ENCODE data around the gene PRKG1.

Gene PRKG1

DNA sequence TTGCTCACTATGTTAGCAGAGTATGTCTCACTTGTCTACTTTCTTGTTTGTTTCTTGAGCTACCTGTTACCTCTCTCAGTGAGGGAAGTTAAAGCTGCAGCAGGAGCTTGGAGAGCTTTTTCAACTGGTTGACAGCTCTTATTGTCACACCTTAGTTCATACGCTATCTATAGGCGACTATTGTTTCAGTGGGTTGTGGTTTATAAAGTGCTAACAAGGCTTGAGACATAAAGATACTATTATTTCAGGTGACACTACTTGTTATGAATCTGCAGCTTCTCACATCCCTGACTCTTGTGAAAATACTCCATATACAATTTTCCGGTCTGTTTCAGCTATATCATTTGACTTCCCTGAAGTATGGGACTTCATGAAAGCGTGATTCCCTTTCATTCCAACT lies 457.8 kb downstream of the PRKG1 start:
- TF ChIP-seq POLR2AphosphoS5 (IDR thresholded peaks at IDR 0.05; ENCODE audit: low read depth, low read length) (no peak), FOXP2 (optimal IDR thresholded peaks at IDR 0.05; ENCODE audit: borderline replicate concordance, extremely low read depth, extremely low read length, insufficient read depth) (no peak), SIN3A (IDR thresholded peaks at IDR 0.05; ENCODE audit: borderline replicate concordance, insufficient read depth, low read length) (no peak), TAF1 (IDR thresholded peaks at IDR 0.05; ENCODE audit: borderline replicate concordance, insufficient read depth, low read length) (no peak)
- TF ChIP-seq, protein P1, sequence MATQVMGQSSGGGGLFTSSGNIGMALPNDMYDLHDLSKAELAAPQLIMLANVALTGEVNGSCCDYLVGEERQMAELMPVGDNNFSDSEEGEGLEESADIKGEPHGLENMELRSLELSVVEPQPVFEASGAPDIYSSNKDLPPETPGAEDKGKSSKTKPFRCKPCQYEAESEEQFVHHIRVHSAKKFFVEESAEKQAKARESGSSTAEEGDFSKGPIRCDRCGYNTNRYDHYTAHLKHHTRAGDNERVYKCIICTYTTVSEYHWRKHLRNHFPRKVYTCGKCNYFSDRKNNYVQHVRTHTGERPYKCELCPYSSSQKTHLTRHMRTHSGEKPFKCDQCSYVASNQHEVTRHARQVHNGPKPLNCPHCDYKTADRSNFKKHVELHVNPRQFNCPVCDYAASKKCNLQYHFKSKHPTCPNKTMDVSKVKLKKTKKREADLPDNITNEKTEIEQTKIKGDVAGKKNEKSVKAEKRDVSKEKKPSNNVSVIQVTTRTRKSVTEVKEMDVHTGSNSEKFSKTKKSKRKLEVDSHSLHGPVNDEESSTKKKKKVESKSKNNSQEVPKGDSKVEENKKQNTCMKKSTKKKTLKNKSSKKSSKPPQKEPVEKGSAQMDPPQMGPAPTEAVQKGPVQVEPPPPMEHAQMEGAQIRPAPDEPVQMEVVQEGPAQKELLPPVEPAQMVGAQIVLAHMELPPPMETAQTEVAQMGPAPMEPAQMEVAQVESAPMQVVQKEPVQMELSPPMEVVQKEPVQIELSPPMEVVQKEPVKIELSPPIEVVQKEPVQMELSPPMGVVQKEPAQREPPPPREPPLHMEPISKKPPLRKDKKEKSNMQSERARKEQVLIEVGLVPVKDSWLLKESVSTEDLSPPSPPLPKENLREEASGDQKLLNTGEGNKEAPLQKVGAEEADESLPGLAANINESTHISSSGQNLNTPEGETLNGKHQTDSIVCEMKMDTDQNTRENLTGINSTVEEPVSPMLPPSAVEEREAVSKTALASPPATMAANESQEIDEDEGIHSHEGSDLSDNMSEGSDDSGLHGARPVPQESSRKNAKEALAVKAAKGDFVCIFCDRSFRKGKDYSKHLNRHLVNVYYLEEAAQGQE (IDR thresholded peaks at IDR 0.05; ENCODE audit: insufficient read depth in 1 of 2, low read depth in 2 of 2, low read length in 2 of 2): no peak

DNA sequence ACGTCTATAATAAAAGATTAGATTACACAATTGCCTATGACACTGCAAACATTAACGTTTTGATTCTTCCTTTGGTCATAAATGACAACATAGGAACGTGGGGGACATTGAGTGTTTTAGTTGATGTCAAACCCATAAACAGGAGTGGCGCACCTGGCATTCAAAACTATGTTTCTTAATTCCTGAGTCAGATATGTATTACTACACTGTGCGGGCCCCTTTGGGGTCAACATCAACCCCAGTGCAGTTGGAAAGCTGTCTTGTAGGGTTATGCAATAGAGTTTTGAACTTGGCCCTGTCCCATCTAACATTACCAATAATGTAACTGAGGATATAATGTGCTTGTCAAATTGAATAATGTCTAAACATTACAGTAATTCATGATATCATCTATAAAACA lies 468.6 kb downstream of the PRKG1 start:
- TF ChIP-seq, protein P1 (IDR thresholded peaks at IDR 0.05; ENCODE audit: insufficient read depth in 1 of 2, low read depth in 2 of 2, low read length in 2 of 2): no peak
- TF ChIP-seq POLR2AphosphoS5 (IDR thresholded peaks at IDR 0.05; ENCODE audit: low read depth, low read length): no peak
- no peak for TF ChIP-seq FOXP2 (optimal IDR thresholded peaks at IDR 0.05; ENCODE audit: borderline replicate concordance, extremely low read depth, extremely low read length, insufficient read depth)

DNA sequence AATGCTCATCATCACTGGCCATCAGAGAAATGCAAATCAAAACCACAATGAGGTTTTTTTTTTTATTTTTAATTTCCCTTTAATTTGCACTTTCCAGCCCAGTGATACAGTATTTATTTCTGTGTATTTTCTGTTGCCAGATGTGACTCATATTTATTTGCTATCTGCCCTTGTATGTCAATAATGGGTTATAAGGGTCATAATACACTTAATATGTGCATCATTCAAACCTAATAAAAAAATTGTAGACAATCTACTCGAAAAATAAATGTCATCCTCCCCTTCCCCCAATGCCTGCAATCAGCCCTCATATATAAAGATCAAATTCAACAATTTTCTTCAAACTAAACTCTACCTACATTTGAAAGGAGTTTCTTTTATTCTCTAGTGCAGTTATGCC lies 470.6 kb downstream of the PRKG1 start:
- no peak for TF ChIP-seq POLR2AphosphoS5 (IDR thresholded peaks at IDR 0.05; ENCODE audit: low read depth, low read length)
- TF ChIP-seq, protein P1 (IDR thresholded peaks at IDR 0.05; ENCODE audit: insufficient read depth in 1 of 2, low read depth in 2 of 2, low read length in 2 of 2): no peak
- TF ChIP-seq TAF1 (IDR thresholded peaks at IDR 0.05; ENCODE audit: borderline replicate concordance, insufficient read depth, low read length): no peak
- TF ChIP-seq FOXP2 (optimal IDR thresholded peaks at IDR 0.05; ENCODE audit: borderline replicate concordance, extremely low read depth, extremely low read length, insufficient read depth): no peak
- TF ChIP-seq SIN3A (IDR thresholded peaks at IDR 0.05; ENCODE audit: borderline replicate concordance, insufficient read depth, low read length): no peak

DNA sequence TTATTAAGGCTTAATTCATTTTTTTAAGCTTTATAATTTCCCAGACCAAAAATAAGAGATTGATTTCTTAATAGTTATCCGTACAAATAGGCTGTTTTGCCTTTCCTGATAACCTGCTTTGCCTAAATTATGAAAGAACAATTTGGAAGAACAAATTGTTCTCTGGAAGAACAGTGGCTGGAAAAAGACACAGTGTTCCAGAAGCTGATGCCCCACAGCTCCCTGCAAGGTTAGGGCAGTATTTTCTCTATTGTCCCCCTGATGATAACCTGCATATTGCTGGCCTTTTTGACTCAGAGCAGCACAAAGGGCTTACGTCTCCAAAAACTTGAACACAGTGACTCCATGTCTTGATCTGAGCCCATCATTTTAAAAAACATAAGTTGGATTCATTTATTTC lies 473.7 kb downstream of the PRKG1 start:
- TF ChIP-seq, protein P1 (IDR thresholded peaks at IDR 0.05; ENCODE audit: insufficient read depth in 1 of 2, low read depth in 2 of 2, low read length in 2 of 2): no peak
- TF ChIP-seq FOXP2 (optimal IDR thresholded peaks at IDR 0.05; ENCODE audit: borderline replicate concordance, extremely low read depth, extremely low read length, insufficient read depth) (no peak), POLR2AphosphoS5 (IDR thresholded peaks at IDR 0.05; ENCODE audit: low read depth, low read length) (no peak), TAF1 (IDR thresholded peaks at IDR 0.05; ENCODE audit: borderline replicate concordance, insufficient read depth, low read length) (no peak), SIN3A (IDR thresholded peaks at IDR 0.05; ENCODE audit: borderline replicate concordance, insufficient read depth, low read length) (no peak)

DNA sequence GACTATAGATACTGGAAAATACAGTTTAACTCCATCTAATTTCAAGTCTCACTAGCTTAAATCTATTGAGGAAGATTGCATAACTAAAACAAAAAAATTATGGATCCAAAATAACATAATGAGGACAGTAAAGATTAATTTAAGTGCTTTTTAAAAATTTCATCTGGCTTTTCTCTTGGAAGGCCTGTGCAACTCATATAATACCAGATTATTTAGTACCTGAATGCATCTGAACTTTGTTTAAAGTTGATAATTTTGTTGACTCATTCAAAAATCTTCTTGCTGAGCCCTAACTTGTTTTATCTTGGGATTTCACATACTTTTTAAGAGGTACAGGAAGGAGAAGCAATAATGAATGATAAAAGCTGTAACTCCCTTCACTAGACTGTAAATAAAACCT lies 478.6 kb downstream of the PRKG1 start:
- TF ChIP-seq, protein P1 (IDR thresholded peaks at IDR 0.05; ENCODE audit: insufficient read depth in 1 of 2, low read depth in 2 of 2, low read length in 2 of 2): no peak
- TF ChIP-seq SIN3A (IDR thresholded peaks at IDR 0.05; ENCODE audit: borderline replicate concordance, insufficient read depth, low read length): no peak
- no peak for TF ChIP-seq FOXP2 (optimal IDR thresholded peaks at IDR 0.05; ENCODE audit: borderline replicate concordance, extremely low read depth, extremely low read length, insufficient read depth)
- TF ChIP-seq TAF1 (IDR thresholded peaks at IDR 0.05; ENCODE audit: borderline replicate concordance, insufficient read depth, low read length): no peak
- TF ChIP-seq POLR2AphosphoS5 (IDR thresholded peaks at IDR 0.05; ENCODE audit: low read depth, low read length): no peak
